Natural killer cell treated with Interleukin-12 subunit alpha and Interleukin-12 subunit beta and Interleukin-15 and Interleukin-18, amount 100 ng/mL, for 72 hours (primary cell): Measurements from ENCODE around the gene CGNL1. TPM values are rescaled to one million over a fixed set of nuclear protein-coding genes. Genes with fewer than 3 reads are reported as not detected.

Experiments used
- ATAC-seq, 2 donors: fragments of 150-1000 bp; cut with Tn5 transposase in 1 of 2; sonication (Bioruptor Pico), chemical (Tn5 transposase) in 1 of 2; 2 replicates each; pipeline ENCODE4 v1.10.0; 2021
- DNase-seq: peaks from one replicate; pipeline ENCODE4 v3.0.0; 2022; ENCODE audit warnings: low spot score
- H3K27ac Mint-ChIP-seq, 2 donors: 1 replicate in 1 of 2; 2 replicates in 1 of 2; pipeline ENCODE4 v1.8.0; 2022; ENCODE audit warnings: mixed read lengths in 2 of 2, mild to moderate bottlenecking in 1 of 2, moderate library complexity in 1 of 2
- H3K27me3 Mint-ChIP-seq, 2 donors: 1 replicate in 1 of 2; 2 replicates in 1 of 2; pipeline ENCODE4 v1.8.0; 2022; ENCODE audit warnings: mixed read lengths in 2 of 2
- H3K36me3 Mint-ChIP-seq: one replicate; pipeline ENCODE4 v1.8.0; 2022; ENCODE audit warnings: mixed read lengths
- H3K4me1 Mint-ChIP-seq, 2 donors: 1 replicate in 1 of 2; 2 replicates in 1 of 2; pipeline ENCODE4 v1.8.0; 2022; ENCODE audit warnings: low read depth in 2 of 2, mixed read lengths in 2 of 2, mild to moderate bottlenecking in 1 of 2
- H3K4me3 Mint-ChIP-seq: one replicate; pipeline ENCODE4 v1.8.0; 2022; ENCODE audit warnings: mixed read lengths
- H3K9me3 Mint-ChIP-seq: 2 replicates; pipeline ENCODE4 v1.8.0; 2022; ENCODE audit warnings: mixed read lengths
- total RNA-seq, 2 donors: library from RNA; stranded (reverse); gene quantifications; one replicate each; pipeline ENCODE4 v1.2.3, GENCODE V29; 2022

CGNL1 gene
- total RNA-seq, 2 donors from 2014 or later: not detected

DNA sequence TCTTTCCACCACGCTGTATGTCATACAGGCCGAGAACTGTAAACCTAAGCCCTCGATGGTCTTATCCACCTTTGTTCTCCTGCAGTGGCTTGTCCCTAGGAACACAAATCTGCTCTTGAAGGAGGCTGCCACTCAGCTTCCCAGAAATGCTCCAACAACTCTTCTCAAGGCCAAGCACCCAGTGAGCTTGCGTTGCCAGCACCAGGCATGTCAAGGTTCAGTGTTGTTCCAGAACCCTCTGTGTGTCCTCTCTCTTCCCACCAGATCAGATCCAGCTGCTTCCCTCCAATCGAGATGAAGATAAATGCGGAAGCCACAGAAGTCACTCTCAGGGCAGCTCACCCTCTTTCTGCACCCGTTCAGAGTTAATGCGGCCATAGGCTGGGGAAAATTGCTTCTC is 204.1 kb downstream of the CGNL1 start:
- DNase-seq (no peak), ATAC-seq (no peak)
- Mint-ChIP-seq H3K9me3 (peaks cover 10% of the 10 kb centered on the region), H3K27ac (no peak overlapping the region), H3K36me3 (peaks cover 13% of the 10 kb centered on the region), H3K4me1 (no peaks in the 10 kb centered on the region), H3K4me3 (no peak overlapping the region), H3K27me3 (peaks cover 32 to 49% of the 10 kb centered on the region in 2 donors)

GRCh38 chr15:57580866-57581265 is 204.6 kb downstream of the CGNL1 start:
- Mint-ChIP-seq H3K9me3 (peaks cover 10% of the 10 kb centered on the region), H3K4me3 (no peak overlapping the region), H3K36me3 (peaks cover 13% of the 10 kb centered on the region), H3K27ac (no peak overlapping the region), H3K27me3 (peaks cover 31 to 52% of the 10 kb centered on the region in 2 donors), H3K4me1 (no peaks in the 10 kb centered on the region)
- ATAC-seq (no peak), DNase-seq (no peak)

DNA sequence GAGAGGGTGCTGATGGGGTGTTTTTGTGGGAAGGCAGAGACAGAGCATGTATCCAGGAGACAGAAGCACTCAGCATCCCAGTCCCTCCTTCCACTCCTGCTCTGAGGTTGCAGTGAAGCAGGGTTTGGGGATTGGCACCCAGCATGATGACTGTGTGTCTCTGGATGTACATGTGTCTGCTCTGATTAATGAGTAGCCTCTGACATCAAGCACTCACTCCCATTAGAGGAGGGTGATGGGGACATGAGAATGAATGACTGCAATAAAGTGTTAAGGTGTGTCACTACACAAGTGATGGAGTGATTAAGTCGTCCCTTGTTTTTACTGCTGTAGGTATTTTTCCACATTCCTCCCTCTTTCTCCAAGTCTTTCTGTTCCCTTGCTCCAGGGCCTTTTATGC is 205.8 kb downstream of the CGNL1 start:
- H3K27ac Mint-ChIP-seq: no peak overlapping the region
- H3K4me1 Mint-ChIP-seq: no peaks in the 10 kb centered on the region
- H3K4me3 Mint-ChIP-seq: no peak overlapping the region
- H3K9me3 Mint-ChIP-seq: peaks cover 10% of the 10 kb centered on the region
- no peak for ATAC-seq
- DNase-seq: no peak
- H3K27me3 Mint-ChIP-seq: peaks cover 29 to 47% of the 10 kb centered on the region in 2 donors
- H3K36me3 Mint-ChIP-seq: peaks cover 13% of the 10 kb centered on the region

DNA sequence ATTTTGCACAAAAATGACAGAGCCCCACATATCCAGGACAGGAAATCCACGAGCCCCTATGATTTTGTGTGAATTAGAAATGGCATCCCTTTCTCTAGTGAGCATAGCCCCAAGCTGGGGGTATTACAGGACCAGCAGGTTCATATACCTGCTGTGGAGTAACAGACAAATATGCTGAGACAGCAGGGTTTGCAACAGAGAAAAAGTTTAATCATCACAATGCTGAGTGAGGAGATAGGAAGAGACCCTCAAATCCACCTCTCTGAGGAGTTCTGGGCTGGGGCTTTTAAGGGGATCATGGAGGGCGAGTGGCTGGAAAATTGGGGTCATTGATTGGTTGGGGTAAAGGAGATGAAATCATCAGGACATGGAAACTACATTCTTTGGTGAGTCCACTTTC is 207.0 kb downstream of the CGNL1 start:
- Mint-ChIP-seq H3K27ac (no peak overlapping the region), H3K9me3 (peaks cover 10% of the 10 kb centered on the region), H3K36me3 (peaks cover 13% of the 10 kb centered on the region), H3K4me3 (no peak overlapping the region), H3K27me3 (peaks cover 26 to 51% of the 10 kb centered on the region in 2 donors), H3K4me1 (no peaks in the 10 kb centered on the region)
- ATAC-seq (no peak), DNase-seq (no peak)

- peaks cover 10% of the 10 kb centered on the region for H3K9me3 Mint-ChIP-seq
- ATAC-seq: no peak
- no peak for DNase-seq
- H3K27ac Mint-ChIP-seq: no peak overlapping the region
- peaks cover 25 to 48% of the 10 kb centered on the region in 2 donors for H3K27me3 Mint-ChIP-seq
- H3K4me1 Mint-ChIP-seq: no peaks in the 10 kb centered on the region
- peaks cover 13% of the 10 kb centered on the region for H3K36me3 Mint-ChIP-seq
- no peak overlapping the region for H3K4me3 Mint-ChIP-seq
Observed at GRCh38 chr15:57583720-57584119, 207.4 kb downstream of the CGNL1 start.

- ATAC-seq: no peak
- H3K27me3 Mint-ChIP-seq: peaks cover 36 to 52% of the 10 kb centered on the region in 2 donors
- peaks cover 13% of the 10 kb centered on the region for H3K36me3 Mint-ChIP-seq
- H3K4me1 Mint-ChIP-seq: no peaks in the 10 kb centered on the region
- no peak overlapping the region for H3K4me3 Mint-ChIP-seq
- H3K27ac Mint-ChIP-seq: no peak overlapping the region
- DNase-seq: no peak
- H3K9me3 Mint-ChIP-seq: peaks cover 10% of the 10 kb centered on the region
Observed at GRCh38 chr15:57586661-57587424, 210.5 kb downstream of the CGNL1 start.

- Mint-ChIP-seq H3K4me3 (no peak overlapping the region), H3K27ac (no peak overlapping the region), H3K4me1 (no peaks in the 10 kb centered on the region), H3K36me3 (no peaks in the 10 kb centered on the region), H3K9me3 (no peaks in the 10 kb centered on the region), H3K27me3 (peaks cover 32 to 53% of the 10 kb centered on the region in 2 donors)
- no peak for DNase-seq
- ATAC-seq: no peak
Observed at GRCh38 chr15:57589281-57589680, 213.0 kb downstream of the CGNL1 start.

- Mint-ChIP-seq H3K27me3 (peaks cover 33 to 56% of the 10 kb centered on the region in 2 donors), H3K9me3 (no peaks in the 10 kb centered on the region), H3K4me3 (no peak overlapping the region), H3K27ac (no peak overlapping the region), H3K4me1 (no peaks in the 10 kb centered on the region), H3K36me3 (no peaks in the 10 kb centered on the region)
- DNase-seq: no peak
- ATAC-seq: no peak
Observed at GRCh38 chr15:57589754-57590153, 213.4 kb downstream of the CGNL1 start.

DNA sequence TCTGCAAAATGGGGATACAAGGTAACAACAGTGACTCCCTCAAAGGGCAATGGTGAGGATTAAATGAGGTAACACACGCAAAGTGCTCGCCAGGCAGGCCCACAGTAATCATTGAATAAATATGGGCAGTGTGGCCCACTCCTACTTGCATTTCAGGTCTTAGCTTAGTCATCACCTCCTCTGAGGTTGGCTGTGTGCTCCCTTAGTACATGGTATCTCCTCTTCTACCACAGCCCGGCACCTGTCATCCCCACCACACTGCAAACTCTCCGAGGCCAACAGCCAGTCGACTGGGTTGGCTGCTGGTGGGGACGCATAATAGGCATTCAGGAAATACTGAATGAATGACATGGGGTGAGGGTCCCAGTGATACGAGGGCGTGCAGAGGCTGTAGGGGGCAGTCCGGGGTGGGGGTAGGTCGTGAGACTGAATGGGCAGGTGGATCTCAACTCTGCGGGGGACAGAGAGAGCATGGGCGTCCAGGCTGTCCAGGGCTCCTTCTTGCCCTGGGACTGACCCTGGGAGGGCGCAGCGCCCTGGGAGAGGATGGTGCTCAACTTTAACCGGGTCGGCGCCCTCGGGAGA is 215.0 kb downstream of the CGNL1 start:
- Mint-ChIP-seq H3K4me1 (no peaks in the 10 kb centered on the region), H3K9me3 (no peaks in the 10 kb centered on the region), H3K27ac (no peak overlapping the region), H3K4me3 (no peak overlapping the region), H3K36me3 (no peaks in the 10 kb centered on the region), H3K27me3 (peaks cover 36 to 49% of the 10 kb centered on the region in 2 donors)
- no peak for DNase-seq
- peak in 1 of 2 donors; percentile 41 for ATAC-seq

GRCh38 chr15:57591822-57592367 is 215.6 kb downstream of the CGNL1 start, which contains the start of gene MYZAP:
TSS of gene MYZAP (plus strand) at chr15:57591904. CDS start at chr15:57592035, 131 bp downstream.
- ATAC-seq (peak; percentile 57 to 79), DNase-seq (no peak)
- Mint-ChIP-seq H3K27me3 (peaks cover 36 to 48% of the 10 kb centered on the region in 2 donors), H3K36me3 (no peaks in the 10 kb centered on the region), H3K4me3 (no peak within 1 kb of the TSS), H3K9me3 (no peaks in the 10 kb centered on the region), H3K27ac (no peak within 1 kb of the TSS), H3K4me1 (no peaks in the 10 kb centered on the region)

GRCh38 chr15:57592426-57592825 is 216.1 kb downstream of the CGNL1 start:
- no peaks in the 10 kb centered on the region for H3K9me3 Mint-ChIP-seq
- ATAC-seq (no peak), DNase-seq (no peak)
- no peak overlapping the region for H3K27ac Mint-ChIP-seq
- no peak overlapping the region for H3K4me3 Mint-ChIP-seq
- peaks cover 34 to 43% of the 10 kb centered on the region in 2 donors for H3K27me3 Mint-ChIP-seq
- no peaks in the 10 kb centered on the region for H3K4me1 Mint-ChIP-seq
- no peaks in the 10 kb centered on the region for H3K36me3 Mint-ChIP-seq

DNA sequence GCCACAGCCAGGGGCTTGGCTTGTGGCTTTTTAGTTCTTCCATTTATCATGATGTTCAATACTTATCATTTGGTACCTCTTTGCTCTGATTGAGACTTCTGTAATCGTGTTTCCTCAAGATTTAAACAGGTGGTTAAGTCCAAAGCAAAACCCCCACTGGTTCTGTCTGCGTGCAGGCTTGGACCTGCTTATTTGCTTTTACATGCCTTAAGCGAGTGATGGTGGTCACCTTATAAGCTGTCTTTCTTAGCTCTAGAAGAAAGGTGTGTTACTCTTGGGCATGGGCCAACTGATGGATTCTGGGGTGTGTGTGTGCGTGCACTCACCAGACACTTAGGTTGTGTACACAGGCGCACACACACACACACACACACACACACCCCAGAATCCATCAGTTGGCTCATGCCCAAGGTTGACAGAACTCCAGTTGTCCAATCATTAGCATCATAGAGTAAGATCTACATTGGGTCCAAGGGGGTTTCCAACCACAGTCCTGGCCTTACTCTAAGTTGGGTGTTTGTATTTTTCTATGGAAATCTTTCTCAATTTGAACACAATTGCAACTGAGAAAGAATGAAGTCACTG is 216.6 kb downstream of the CGNL1 start:
- Mint-ChIP-seq H3K36me3 (no peaks in the 10 kb centered on the region), H3K4me3 (no peak overlapping the region), H3K27ac (no peak overlapping the region), H3K27me3 (peaks cover 29 to 38% of the 10 kb centered on the region in 2 donors), H3K4me1 (no peaks in the 10 kb centered on the region), H3K9me3 (no peaks in the 10 kb centered on the region)
- no peak for ATAC-seq
- no peak for DNase-seq

- no peak overlapping the region for H3K4me3 Mint-ChIP-seq
- H3K27ac Mint-ChIP-seq: no peak overlapping the region
- H3K27me3 Mint-ChIP-seq: peaks cover 32 to 33% of the 10 kb centered on the region in 2 donors
- no peaks in the 10 kb centered on the region for H3K4me1 Mint-ChIP-seq
- no peaks in the 10 kb centered on the region for H3K36me3 Mint-ChIP-seq
- H3K9me3 Mint-ChIP-seq: no peaks in the 10 kb centered on the region
- no peak for ATAC-seq
- no peak for DNase-seq
Observed at GRCh38 chr15:57594479-57594878, 218.2 kb downstream of the CGNL1 start.
